CD4-positive, alpha-beta T cell (primary cell): ENCODE results near the gene HNRNPAB. TPM values are rescaled to one million over a fixed set of nuclear protein-coding genes. Genes with fewer than 3 reads are reported as not detected.
A peak's percentile ranks its signal among the peaks of the same experiment; 100 is the strongest.

ENCODE experiments used
- ATAC-seq: fragments of 200-7000 bp; cut with Tn5 transposase; one replicate; pipeline ENCODE4 v1.10.0; 2022; ENCODE audit warnings: mild to moderate bottlenecking; ENCODE audit not compliant: poor library complexity
- CTCF ChIA-PET: fragments of 350-600 bp; sonication (Branson Sonifier 250); formaldehyde crosslinking; loops from one replicate; lab custom pipeline; 2021; ENCODE audit warnings: antibody characterized with exemption, inconsistent platforms; lab: Charles Lee
- POLR2A ChIA-PET: fragments of 350-600 bp; sonication (Branson Sonifier 250); formaldehyde crosslinking; loops from one replicate; lab custom pipeline; 2021; ENCODE audit warnings: antibody characterized with exemption, inconsistent platforms; lab: Charles Lee
- DNase-seq, 14 experiments: peaks; one replicate each; pipeline ENCODE4 v3.0.0-alpha.2; 2013 to 2020; ENCODE audit warnings: mixed read lengths in 2 of 14
- H3K27ac ChIP-seq, 2 donors: one replicate each; pipeline versions ENCODE4 v1.5.1 to v1.7.0; 2013; ENCODE audit warnings: low read length in 2 of 2, low read depth in 1 of 2, mild to moderate bottlenecking in 1 of 2
- H3K27me3 ChIP-seq, 2 experiments: 1 replicate in 1 of 2; 2 replicates in 1 of 2; pipeline versions ENCODE4 v1.6.1 to v1.7.0; 2013; ENCODE audit warnings: low read length in 2 of 2, control low read depth in 1 of 2, mild to moderate bottlenecking in 1 of 2, moderate library complexity in 1 of 2; ENCODE audit not compliant: insufficient read depth in 2 of 2, control insufficient read depth in 1 of 2
- H3K36me3 ChIP-seq: one replicate; pipeline ENCODE4 v1.6.1; 2013; ENCODE audit warnings: low read length, control low read depth; ENCODE audit not compliant: insufficient read depth
- H3K4me1 ChIP-seq: one replicate; pipeline ENCODE4 v1.6.1; 2013; ENCODE audit warnings: low read length, control low read depth; ENCODE audit not compliant: insufficient read depth
- H3K4me3 ChIP-seq: one replicate; pipeline ENCODE4 v1.5.1; 2013; ENCODE audit warnings: mild to moderate bottlenecking, low read length, moderate library complexity
- H3K9me3 ChIP-seq, 2 experiments: 1 replicate in 1 of 2; 2 replicates in 1 of 2; pipeline versions ENCODE4 v1.6.1 to v1.7.0; 2013; ENCODE audit warnings: low read length in 2 of 2, mild to moderate bottlenecking in 2 of 2, control low read depth in 1 of 2, moderate library complexity in 1 of 2; ENCODE audit not compliant: control insufficient read depth in 1 of 2, insufficient read depth in 1 of 2
- H3K27ac Mint-ChIP-seq: one replicate; pipeline ENCODE4 v1.8.0; 2020; ENCODE audit warnings: mixed read lengths
- H3K27me3 Mint-ChIP-seq: one replicate; pipeline ENCODE4 v1.8.0; 2021; ENCODE audit warnings: mixed read lengths
- H3K36me3 Mint-ChIP-seq: one replicate; pipeline ENCODE4 v1.8.0; 2021; ENCODE audit warnings: low read depth, mixed read lengths
- H3K4me1 Mint-ChIP-seq: one replicate; pipeline ENCODE4 v1.8.0; 2021; ENCODE audit warnings: low read depth, mixed read lengths
- H3K4me3 Mint-ChIP-seq: one replicate; pipeline ENCODE4 v1.8.0; 2020; ENCODE audit warnings: mild to moderate bottlenecking, mixed read lengths
- H3K9me3 Mint-ChIP-seq: one replicate; pipeline ENCODE4 v1.8.0; 2020; ENCODE audit warnings: mixed read lengths
- CTCF ChIP-seq: fragments of 200-600 bp; IDR thresholded peaks from one replicate; pipeline ENCODE4 v1.8.0; 2022; ENCODE audit warnings: antibody characterized with exemption, mild to moderate bottlenecking
- intact Hi-C, 2 experiments: fragments of 100-400 bp; cut with DNase I in 1 of 2; cut with micrococcal nuclease in 1 of 2; formaldehyde crosslinking; loops; one replicate each; pipeline versions ENCODE4 v1.15.1 to v1.9.0; 2023 to 2025; cut with DNase I, micrococcal nuclease
- total RNA-seq, 174 experiments: library from RNA in 2 of 174; stranded (reverse) in 2 of 174; gene quantifications; one replicate each; pipeline ENCODE4 v1.2.3 and lab custom pipeline; 2021 to 2026

The HNRNPAB gene
- total RNA-seq, 2 experiments from 2014 or later = 63.6 to 68.9 TPM

- CTCF ChIA-PET = no interaction called here
- H3K4me3 Mint-ChIP-seq = no peak overlapping the region
- intact Hi-C loops = no loop called here
These were observed 16.9 kb downstream of the HNRNPAB start for GRCh38 chr5:178221282-178221681.

GRCh38 chr5:178221853-178222252 lies 17.5 kb downstream of the HNRNPAB start:
- H3K9me3 Mint-ChIP-seq = no peaks in the 10 kb centered on the region
- no peaks in the 10 kb centered on the region for H3K27me3 ChIP-seq
- intact Hi-C loops = no loop called here
- H3K4me3 ChIP-seq = no peak overlapping the region
- DNase-seq = no peak
- no peak for TF ChIP-seq CTCF
- peaks cover 61% of the 10 kb centered on the region for H3K36me3 ChIP-seq
- peaks cover 64% of the 10 kb centered on the region for H3K36me3 Mint-ChIP-seq
- H3K27ac ChIP-seq = no peak overlapping the region
- POLR2A ChIA-PET = no interaction called here
- peak overlapping the region; percentile 52 for H3K27ac Mint-ChIP-seq
- H3K9me3 ChIP-seq = no peaks in the 10 kb centered on the region
- H3K4me3 Mint-ChIP-seq = no peak overlapping the region
- peaks cover 35% of the 10 kb centered on the region for H3K4me1 Mint-ChIP-seq
- H3K27me3 Mint-ChIP-seq = no peaks in the 10 kb centered on the region
- ATAC-seq = no peak
- H3K4me1 ChIP-seq = peaks cover 8% of the 10 kb centered on the region
- CTCF ChIA-PET = no interaction called here

More at GRCh38 chr5:178221282-178221681, 16.9 kb downstream of the HNRNPAB start:
- Histone ChIP-seq H3K27ac (peak overlapping the region in 1 of 2 donors; percentile 7), H3K27me3 (no peaks in the 10 kb centered on the region), H3K9me3 (no peaks in the 10 kb centered on the region), H3K36me3 (peaks cover 63% of the 10 kb centered on the region), H3K4me3 (no peak overlapping the region), H3K4me1 (peaks cover 8% of the 10 kb centered on the region)
- H3K27ac Mint-ChIP-seq = peak overlapping the region; percentile 52
- POLR2A ChIA-PET = no interaction called here
- peaks cover 30% of the 10 kb centered on the region for H3K4me1 Mint-ChIP-seq
- no peaks in the 10 kb centered on the region for H3K9me3 Mint-ChIP-seq
- peaks cover 64% of the 10 kb centered on the region for H3K36me3 Mint-ChIP-seq
- no peak for DNase-seq
- no peak for TF ChIP-seq CTCF
- no peaks in the 10 kb centered on the region for H3K27me3 Mint-ChIP-seq
- no peak for ATAC-seq

GRCh38 chr5:178222292-178222691 lies 18.0 kb downstream of the HNRNPAB start:
- Mint-ChIP-seq H3K4me3 (no peak overlapping the region), H3K4me1 (peaks cover 39% of the 10 kb centered on the region), H3K27me3 (no peaks in the 10 kb centered on the region), H3K9me3 (no peaks in the 10 kb centered on the region), H3K36me3 (peaks cover 67% of the 10 kb centered on the region), H3K27ac (peak overlapping the region; percentile 52)
- DNase-seq (no peak), ATAC-seq (no peak)
- Histone ChIP-seq H3K9me3 (no peaks in the 10 kb centered on the region), H3K27ac (no peak overlapping the region), H3K4me1 (peaks cover 10% of the 10 kb centered on the region), H3K36me3 (peaks cover 64% of the 10 kb centered on the region), H3K4me3 (no peak overlapping the region), H3K27me3 (no peaks in the 10 kb centered on the region)
- no peak for TF ChIP-seq CTCF
- intact Hi-C loops = no loop called here
- ChIA-PET POLR2A (no interaction called here), CTCF (no interaction called here)
